NCI-H2196 (cell line): ENCODE results near the gene WT1.

Source experiments
- DNase-seq: peaks from one replicate; lab custom pipeline; 2025; ENCODE audit not compliant: unreplicated experiment; lab: John Stamatoyannopoulos, UW

The WT1 gene

DNA sequence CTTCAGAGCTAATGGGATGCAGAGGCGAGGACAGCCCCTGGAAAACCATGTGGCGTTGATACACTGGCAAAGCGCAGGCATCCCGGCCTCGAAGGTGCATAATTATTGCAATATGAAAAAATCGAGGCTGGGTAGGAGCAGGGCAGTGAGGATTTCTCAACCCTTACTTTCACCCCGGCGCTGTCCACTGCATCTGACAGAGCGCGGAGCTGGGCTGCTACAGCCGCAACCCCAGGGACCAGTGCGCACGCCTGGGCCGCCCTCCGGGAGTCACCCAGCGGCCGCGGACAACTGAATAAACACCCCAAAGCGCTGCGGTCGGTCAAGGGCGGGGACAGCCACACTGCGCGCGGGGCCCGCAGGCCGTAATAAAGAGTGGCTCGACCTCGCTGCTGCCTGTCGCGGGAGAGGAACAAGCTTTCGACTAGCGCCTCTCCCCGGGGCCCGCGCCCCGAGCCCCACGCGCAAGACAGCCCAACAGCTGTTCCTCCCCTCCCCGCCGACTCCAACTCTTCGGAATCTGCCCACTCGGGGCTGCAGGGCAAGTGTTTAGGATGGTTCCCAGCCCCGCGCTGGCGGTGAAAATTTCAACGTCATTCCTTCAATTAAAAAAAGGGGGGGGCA is 3.6 kb upstream of the WT1 start:
- DNase-seq = no peak

DNA sequence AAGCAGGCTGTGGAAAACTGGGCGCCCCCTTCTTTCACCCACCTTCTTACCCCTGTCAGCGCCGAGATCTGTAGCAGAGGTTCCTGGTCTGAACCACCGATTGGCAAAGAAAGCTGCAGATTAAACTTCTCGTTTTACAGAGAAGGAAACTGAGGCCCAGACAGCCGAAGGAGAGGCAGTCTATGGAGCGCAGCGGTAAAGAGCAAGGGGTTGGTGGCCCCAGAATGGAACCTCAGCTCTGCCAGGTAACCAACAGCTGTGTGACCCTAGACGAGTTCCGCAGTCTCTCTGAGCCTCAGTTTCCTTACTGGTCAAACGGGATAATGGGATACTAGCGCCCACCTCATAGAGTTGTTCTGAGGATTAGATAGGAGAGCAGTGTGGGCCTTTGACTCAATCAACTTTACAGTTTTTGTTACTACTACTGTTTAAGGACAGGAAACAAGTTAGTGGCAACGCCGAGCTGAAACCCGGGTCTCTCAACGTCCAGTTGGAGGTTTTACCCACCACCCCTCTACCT is 3.1 kb upstream of the WT1 start:
- no peak for DNase-seq

DNA sequence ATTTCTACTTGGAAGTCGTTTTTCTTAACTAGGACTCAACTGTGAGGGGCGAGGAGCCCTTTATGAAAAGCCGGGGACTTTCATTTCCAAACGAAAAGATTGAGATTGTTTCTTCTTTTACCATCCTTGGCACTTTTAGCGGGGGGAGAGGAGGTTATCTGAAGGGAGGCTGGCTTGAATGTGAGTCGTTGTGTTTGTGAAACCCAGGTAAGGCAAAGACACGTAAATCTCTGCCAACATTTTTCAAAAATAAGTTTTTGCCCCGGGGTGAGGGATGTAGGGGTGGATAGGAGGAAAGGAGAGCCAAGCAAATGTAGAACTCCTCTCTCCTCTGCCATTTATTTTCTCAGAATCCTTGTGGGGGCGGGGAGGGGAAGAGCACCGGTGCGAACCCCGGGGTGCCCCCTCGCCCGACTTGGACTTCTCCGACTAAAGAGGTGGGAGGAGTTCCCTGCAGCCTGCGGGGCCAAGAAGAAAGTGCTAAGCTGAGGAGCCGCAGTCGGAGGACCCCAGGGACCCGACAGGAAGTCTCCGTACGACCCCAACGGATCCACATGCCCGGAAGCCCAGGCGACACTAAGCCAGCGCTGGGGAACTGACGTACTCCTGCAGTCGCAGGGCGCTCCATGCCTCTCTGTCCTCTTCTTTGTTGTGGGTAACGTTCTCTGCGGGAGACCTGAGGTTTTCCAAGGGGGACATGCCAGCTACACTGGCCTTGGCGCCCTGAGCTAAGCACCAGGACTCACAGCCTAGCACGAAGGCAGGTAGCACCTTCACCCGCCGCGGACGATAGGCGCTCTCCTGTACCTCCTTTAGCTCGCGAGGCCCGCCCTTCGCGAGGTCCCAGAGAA is 2.4 kb upstream of the WT1 start:
- no peak for DNase-seq

DNA sequence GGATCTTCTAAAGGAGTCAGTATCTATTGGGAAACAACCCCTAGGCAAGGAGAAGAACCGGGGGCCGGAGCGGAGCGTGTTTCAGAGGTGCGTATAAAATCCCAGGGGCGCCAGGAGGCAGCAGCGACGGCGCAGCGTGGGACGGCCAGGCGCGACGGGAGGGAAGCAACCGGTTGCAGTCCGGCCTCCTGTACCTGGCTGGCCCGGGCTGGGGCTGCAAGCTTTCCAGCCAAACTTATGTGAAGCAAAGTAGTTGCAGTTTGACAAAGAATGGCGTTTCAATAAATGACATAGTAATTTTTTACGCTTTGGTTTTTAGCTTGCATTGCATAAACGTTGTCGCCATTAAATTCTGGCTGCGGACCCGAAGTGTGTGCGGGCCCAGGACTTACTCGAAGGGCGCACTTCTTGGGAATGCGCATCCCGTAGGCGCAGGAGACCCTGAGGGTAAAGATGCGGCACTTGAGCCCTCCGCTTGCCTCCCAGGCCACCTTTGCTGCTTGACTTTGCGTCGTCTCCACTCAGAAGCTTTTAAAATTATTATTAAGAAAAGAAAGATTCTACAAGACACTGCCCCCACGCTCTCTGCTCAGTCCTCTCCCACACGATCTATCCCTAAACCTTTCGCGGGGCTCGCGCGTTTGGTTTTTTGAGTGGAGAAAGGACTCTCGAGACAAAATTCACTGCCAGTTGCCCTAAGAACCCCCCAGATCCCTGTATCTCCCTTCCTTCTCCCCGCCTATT is 1.6 kb upstream of the WT1 start:
- no peak for DNase-seq

DNA sequence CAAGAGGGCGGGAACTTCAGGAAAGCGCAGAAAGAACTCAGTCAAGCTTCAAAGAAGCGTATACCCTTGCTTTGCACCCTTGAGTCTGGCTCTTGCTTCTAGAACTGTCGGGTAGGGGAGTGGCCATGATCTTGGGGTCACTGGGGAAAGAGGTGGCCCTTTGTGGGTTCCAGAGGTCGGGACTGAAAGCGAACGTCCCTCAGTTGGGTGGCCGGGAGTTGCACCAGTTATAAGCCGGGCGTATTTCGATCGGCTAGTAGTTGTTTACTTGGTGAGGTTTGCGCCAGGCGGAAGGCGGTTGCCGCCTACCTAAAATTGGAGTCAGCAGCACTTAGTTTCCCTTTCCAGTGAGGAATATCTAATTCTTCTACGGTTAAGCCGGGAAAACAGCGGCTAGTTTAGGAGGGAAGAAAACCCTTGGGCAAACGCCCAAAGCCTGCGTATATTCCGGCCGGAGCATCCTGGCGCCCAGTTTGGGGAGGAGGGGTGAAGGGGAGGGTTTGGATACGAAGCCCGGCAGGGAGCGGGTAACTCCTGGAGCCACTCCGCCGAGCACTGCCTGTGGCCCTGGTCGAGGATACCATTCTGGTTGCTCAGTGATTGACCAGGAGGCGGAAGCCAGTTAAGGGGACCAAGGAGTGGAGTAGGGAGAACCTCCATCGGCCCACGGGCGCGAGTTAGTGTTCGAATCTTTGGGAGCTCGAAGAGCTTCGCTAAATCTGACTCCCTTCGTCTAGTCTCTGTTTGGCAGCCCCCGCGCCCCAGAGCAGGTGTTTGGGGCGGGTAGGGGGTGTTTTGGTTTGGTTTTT is 807 bp upstream of the WT1 start:
- DNase-seq = no peak

DNA sequence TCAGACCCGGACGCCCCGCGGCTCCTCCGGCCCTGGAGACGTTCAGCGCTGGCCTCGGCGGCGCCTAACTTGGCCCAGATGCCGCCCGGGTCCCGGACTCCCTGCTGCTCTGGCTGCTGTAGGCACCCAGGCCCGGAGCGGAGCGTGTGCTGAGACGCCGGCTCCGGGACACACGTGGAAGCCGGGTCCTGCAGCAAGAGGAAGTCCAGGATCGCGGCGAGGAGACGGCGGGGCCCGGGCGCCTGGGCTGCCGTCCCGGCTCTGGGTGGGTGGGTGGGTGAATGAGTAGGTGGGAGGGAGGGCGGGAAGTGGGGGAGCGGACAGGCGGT is 223 bp downstream of the WT1 start:
- no peak for DNase-seq

DNA sequence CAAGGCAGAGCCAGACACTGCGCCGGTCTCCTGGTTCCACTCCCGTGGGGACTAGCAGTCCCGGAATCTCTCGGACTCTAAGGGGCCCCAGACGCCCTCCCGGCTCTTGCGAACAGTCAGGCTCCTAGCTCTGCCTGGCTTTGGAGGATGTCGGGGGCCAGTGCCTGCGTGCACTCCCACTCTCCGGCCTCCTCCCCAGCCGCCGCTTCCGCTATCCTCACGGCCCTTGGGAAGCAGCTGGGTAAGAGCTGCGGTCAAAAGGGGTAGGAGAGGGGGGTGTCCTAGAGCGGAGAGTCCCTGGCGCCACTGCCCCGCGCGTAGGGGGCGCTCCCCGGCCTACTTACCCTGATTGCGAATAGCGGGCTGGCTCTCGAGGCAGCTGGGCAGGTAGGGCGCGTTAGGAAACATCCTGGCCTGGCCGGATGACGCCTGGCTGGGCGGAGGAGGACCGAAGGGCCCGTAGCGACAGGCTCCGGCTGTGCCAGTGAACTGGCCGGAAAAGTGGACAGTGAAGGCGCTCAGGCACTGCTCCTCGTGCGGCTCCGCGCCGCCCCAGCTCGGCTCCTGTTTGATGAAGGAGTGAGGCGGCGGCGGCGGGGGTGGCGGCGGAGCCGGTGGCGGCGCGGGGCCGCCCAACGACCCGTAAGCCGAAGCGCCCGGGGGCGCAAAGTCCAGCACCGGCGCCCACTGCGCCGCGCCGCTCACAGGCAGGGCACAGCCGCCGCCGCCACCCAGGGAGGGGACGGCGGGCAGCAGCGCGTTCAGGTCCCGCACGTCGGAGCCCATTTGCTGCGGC is 785 bp downstream of the WT1 start:
- DNase-seq = no peak

DNA sequence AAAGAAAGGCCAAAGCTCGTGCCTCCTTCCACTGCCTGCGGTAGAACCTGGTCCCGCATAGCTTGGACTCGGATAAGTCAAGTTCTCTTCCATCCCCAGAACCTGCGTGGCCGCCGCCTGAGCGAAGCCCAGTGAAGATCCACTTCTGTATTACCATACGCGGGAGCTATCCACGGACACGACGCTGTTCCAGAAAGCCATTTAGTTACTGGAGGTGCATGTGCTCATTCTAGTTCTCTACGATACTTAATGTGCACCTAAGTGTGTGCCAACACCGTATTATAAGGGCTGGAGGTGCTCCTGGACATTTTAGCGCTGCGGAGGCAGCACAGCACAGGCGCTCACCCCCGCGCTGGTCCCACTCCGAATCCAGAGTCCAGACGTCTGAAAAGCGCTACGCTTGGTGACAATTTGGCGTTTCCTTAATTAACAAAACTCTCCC is 1.4 kb downstream of the WT1 start:
- DNase-seq = no peak

DNA sequence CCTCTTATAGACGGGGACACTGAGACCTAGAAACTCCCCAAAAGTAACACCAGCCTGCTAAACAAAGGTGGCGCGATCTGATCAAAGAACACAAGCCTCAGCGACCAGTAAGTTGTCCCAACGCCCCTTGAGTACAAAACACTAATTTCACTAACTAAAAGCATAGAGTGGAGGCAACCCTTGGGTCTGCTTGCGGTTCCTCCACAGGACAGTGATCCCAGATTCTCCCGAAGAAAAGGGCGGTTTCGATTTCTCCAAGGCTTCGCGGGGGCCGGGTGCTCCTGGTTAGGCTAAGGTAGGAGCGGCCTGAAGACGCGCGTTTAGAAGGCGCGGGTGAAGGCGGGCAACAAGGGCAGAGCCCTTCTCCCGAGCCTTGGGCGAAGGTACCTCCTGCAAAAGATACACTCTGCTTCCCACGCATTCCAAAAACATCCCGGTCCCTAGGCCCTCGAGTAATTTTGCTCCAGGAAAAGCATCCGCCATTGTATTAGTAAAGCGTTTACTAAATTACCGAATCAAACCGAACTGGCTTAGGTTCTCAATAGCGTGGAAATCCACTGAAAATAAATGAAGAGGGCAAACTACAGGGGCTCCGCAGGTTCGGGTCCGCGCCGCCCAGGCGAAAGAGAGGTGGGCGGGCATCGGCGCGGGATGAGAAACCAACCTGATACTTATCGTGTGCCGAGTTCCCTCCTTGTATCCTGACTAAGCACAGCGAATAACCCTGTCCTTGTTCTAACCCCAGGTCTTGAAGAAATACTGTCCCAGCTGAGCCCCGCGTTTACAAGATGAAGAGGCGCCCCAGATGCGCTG is 2.0 kb downstream of the WT1 start:
- no peak for DNase-seq

DNA sequence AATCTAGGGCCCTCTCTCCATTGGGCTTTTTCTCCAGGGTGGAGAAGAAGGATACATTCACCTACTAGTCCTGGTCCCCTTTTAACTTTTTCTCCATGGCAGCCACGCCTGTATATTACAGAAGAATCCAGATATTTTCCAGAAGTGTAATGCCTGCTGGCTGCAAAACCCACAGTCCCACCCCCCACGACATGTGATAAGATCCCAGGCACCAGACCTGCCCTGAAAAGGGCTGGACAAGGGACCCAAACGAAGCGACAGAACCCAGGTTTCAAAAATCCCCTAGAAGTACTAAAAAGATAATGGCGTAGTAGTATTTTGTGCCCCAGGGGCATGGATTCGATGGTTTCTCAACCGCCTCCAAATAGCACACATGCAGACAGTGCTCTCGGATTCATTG is 2.8 kb downstream of the WT1 start:
- DNase-seq = no peak

DNA sequence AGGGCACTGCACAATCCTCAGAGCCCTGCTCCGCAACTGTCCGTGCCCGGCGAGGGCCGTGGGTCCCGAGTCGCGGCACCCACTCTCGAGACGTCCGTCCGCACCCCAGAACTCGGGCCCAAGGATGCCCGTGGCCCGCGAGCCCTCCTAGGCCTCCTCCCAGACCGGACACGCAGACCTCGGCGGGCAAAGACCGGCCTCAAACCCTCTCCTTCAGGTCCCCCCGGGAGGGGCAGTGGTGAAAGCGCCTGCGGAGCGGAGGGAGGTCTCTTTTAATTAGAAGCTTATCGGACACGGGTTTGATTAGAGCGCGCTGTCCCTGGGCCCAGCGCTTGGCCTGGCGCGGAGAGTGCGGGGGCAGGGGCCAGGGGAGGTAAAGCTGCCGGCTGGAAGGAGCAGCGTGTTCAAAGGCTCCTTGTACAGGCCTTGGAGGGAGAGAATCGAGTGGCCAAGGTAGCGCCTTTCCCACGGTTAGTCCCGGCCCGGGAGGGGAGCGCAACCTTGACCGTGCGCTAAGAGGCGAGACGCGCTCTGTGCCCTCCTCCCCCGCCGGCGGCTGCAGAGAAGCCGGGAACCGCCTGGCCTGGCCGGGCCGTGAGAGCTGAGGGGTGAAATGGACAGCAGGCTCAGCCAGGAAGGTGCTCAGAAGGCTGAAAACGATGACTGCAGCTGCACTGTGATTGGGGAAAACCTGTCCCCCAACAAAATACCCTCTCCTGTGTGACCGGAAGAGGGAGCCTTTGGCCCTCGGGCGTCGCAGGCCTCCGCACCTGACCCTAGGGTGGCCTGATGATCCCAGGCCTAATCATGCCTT is 4.6 kb downstream of the WT1 start:
- no peak for DNase-seq

DNA sequence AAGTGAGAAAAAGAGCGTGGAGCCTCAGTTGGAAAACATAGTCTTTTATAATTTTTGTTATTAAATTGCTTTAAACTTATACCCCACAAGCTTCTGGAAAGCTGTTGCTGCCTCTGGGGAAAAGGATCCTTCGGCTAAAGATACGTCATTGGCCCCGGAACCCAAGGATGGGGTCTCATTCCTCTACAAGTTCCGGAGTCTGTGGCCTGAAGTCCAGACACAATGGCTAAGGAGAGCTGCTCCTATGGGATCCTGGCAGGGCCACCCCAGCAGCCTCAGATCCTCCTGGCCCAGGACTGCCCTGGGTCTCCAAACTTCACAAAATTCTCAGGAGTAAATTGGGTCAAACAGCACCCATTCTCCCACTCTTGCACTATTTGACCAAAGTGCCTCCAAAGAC is 5.9 kb downstream of the WT1 start:
- no peak for DNase-seq

DNA sequence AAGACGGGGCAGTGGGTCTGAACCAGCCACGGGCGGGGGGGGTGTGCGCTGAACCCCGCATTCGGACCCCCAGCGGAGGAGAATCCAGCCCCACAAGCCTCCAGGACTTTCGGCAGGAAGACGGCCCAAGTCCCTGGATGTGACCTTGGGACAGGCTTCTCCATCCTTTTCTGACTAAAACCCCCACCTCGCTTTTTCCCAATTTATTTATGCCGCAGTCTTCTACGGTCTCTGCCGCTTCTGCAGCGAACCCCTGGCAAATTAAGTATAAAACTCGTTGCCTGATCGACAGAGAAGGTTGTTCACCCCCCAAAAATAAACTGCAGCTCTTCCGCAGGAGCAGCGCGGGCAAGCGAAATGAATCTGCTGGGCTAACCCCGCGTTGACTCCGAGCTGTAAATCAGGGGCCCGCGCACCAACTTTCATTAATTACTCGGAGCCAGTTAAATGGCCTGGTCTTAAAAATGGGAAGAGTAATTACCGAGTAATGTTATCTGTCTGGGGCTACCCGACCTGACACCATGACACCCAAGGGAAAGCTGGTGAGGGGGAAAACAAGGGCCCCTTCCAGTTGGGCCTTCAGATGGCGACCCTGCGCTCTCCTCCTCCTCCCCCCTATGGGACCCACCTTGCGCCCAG is 6.6 kb downstream of the WT1 start:
- DNase-seq = no peak

DNA sequence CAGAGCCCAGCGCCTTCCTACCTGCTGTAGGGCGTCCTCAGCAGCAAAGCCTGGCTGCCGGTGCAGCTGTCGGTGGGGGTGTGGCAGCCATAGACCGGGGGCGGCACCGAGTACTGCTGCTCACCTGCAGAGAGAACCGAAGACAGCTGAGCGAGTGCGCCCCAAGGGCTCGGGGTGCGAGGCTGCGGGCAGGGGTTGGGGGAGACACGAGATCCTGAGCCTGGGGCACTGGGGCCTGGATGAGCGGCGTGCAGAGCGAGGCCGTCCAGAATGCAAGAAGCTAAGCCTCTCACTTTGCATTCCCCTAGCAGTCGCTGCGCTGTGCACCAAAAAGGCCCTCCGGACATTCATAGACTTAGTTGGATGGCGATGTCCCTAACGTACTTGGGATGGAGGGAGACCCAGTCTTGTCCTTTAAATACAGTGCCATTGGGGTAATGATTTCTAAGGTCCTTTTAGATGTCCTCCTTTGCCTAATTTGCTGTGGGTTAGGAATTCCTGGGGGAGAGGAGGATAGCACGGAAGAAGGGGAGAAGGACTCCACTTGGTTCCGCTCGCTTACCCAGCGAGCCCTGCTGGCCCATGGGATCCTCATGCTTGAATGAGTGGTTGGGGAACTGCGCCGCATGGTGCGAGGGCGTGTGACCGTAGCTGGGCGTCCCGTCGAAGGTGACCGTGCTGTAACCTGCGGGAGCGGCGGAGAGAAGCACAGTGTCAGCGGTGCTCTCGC is 7.2 kb downstream of the WT1 start:
- DNase-seq = no peak

DNA sequence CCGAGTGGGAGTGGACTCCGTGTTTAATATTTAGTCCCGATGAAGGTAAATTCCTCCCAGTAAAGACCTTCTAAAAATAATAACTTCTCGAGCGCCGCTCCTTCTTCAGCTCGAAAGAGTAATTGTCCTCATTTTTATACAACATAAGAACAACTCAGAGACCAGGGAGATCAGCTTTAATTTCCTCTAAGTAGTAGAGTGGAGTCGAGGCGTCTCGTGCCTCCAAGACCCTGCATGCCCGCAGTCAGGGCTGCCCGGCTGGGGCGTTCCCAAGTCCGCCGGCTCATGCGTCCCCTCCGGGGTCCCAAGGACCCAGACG is 7.8 kb downstream of the WT1 start:
- no peak for DNase-seq

DNA sequence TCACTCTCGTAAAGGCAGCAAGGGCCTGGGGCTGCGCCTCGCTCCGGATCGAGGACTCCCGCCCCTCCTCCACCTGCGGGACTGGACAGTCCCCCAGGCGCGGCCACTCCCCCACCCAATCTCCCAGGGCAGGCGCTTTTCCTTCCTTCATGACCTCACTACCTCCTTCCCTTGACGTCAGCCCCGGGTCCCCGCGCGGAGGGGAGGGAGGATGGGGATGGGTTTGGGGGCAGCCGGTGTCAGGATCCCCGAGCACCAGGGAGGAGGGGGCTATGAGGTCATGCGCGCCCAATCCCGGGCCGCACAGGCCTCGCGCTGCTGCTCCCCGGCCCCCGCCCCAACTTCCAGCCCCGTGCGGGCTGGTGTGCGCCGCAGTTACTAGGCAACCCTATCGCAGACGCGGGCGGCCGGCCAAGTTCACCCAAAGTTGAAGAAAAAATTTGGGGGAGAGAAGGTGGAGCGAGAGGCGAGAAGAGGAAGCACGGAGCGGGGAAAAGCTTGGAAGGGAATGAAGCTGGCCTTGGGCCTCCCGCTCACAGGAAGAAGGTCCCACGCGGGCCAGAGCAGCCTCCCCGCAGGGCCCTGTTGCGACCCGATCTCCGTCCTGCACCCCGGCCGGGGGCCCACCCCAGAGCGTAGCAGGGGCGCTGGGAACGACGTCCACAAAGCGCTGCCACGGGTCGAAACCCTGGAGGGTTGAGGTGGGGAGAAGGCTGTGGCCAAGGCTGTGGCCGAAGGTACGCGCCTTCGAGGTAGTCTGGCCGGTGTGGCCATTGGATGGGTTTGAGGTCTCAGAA is 8.3 kb downstream of the WT1 start:
- no peak for DNase-seq

DNA sequence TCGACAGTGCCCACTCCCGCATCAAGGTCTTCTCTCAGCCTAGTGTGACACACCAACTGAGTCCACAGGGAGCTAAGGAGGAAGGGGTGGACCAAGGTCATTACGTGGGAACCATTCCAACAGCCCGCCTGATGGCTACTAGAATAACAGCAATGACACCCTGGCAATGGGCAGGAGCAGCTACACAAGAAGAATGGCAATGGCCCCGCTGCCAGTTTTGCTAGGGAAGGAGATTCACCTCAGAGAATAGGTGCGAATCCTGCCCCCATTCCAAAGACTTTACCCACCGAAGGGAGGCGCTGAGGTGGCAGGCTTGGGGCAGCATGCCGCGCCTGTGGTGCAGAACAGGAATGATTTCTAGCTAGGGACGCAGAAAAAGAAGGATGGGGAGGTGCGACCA is 9.1 kb downstream of the WT1 start:
- no peak for DNase-seq
